ENCODE data around the gene GJB4.

The GJB4 gene

GRCh38 chr1:34780528-34780927, 21.0 kb downstream of the GJB4 start:
- no peak overlapping the region for H3K9ac ChIP-seq (ENCODE audit: low read depth, low read length)
- H3K4me1 ChIP-seq (ENCODE audit: control insufficient read depth, insufficient read depth, low read length) = no peaks in the 10 kb centered on the region
- peak overlapping the region; percentile 75 for H3K4me3 ChIP-seq (ENCODE audit: low read depth, low read length)
- H3K9me3 ChIP-seq (ENCODE audit: control insufficient read depth, insufficient read depth, low read length) = no peaks in the 10 kb centered on the region
- H3K27me3 ChIP-seq (ENCODE audit: control insufficient read depth, insufficient read depth, low read length) = peaks cover 23% of the 10 kb centered on the region
- H3K36me3 ChIP-seq (ENCODE audit: control insufficient read depth, insufficient read depth, low read length) = no peaks in the 10 kb centered on the region

- H3K4me1 ChIP-seq (ENCODE audit: control insufficient read depth, insufficient read depth, low read length) = no peaks in the 10 kb centered on the region
- H3K36me3 ChIP-seq (ENCODE audit: control insufficient read depth, insufficient read depth, low read length) = no peaks in the 10 kb centered on the region
- H3K9ac ChIP-seq (ENCODE audit: low read depth, low read length) = peak within 1 kb of the TSS; percentile 37
- peaks cover 23% of the 10 kb centered on the region for H3K27me3 ChIP-seq (ENCODE audit: control insufficient read depth, insufficient read depth, low read length)
- H3K4me3 ChIP-seq (ENCODE audit: low read depth, low read length) = peak within 1 kb of the TSS; percentile 75
- no peaks in the 10 kb centered on the region for H3K9me3 ChIP-seq (ENCODE audit: control insufficient read depth, insufficient read depth, low read length)
Observed at GRCh38 chr1:34781071-34781843, 21.7 kb downstream of the GJB4 start, which contains the start of gene GJB3. Gene GJB3 (plus strand): TSS chr1:34781214. CDS start chr1:34784763, 3,549 bp downstream.

- no peaks in the 10 kb centered on the region for H3K4me1 ChIP-seq (ENCODE audit: control insufficient read depth, insufficient read depth, low read length)
- no peaks in the 10 kb centered on the region for H3K36me3 ChIP-seq (ENCODE audit: control insufficient read depth, insufficient read depth, low read length)
- H3K9ac ChIP-seq (ENCODE audit: low read depth, low read length) = no peak overlapping the region
- peak overlapping the region; percentile 75 for H3K4me3 ChIP-seq (ENCODE audit: low read depth, low read length)
- H3K9me3 ChIP-seq (ENCODE audit: control insufficient read depth, insufficient read depth, low read length) = no peaks in the 10 kb centered on the region
- peaks cover 23% of the 10 kb centered on the region for H3K27me3 ChIP-seq (ENCODE audit: control insufficient read depth, insufficient read depth, low read length)
Observed at GRCh38 chr1:34781844-34782391, 22.4 kb downstream of the GJB4 start.

- Histone ChIP-seq H3K36me3 (ENCODE audit: control insufficient read depth, insufficient read depth, low read length) (no peaks in the 10 kb centered on the region), H3K4me1 (ENCODE audit: control insufficient read depth, insufficient read depth, low read length) (no peaks in the 10 kb centered on the region), H3K27me3 (ENCODE audit: control insufficient read depth, insufficient read depth, low read length) (peaks cover 23% of the 10 kb centered on the region), H3K4me3 (ENCODE audit: low read depth, low read length) (no peak overlapping the region), H3K9me3 (ENCODE audit: control insufficient read depth, insufficient read depth, low read length) (no peaks in the 10 kb centered on the region), H3K9ac (ENCODE audit: low read depth, low read length) (no peak overlapping the region)
Observed at GRCh38 chr1:34784751-34785221, 25.2 kb downstream of the GJB4 start.

GRCh38 chr1:34785231-34785874, 25.8 kb downstream of the GJB4 start:
- Histone ChIP-seq H3K4me1 (ENCODE audit: control insufficient read depth, insufficient read depth, low read length) (no peaks in the 10 kb centered on the region), H3K4me3 (ENCODE audit: low read depth, low read length) (no peak overlapping the region), H3K9ac (ENCODE audit: low read depth, low read length) (no peak overlapping the region), H3K27me3 (ENCODE audit: control insufficient read depth, insufficient read depth, low read length) (peaks cover 19% of the 10 kb centered on the region), H3K9me3 (ENCODE audit: control insufficient read depth, insufficient read depth, low read length) (no peaks in the 10 kb centered on the region), H3K36me3 (ENCODE audit: control insufficient read depth, insufficient read depth, low read length) (no peaks in the 10 kb centered on the region)

GRCh38 chr1:34785875-34786470, 26.4 kb downstream of the GJB4 start:
- Histone ChIP-seq H3K4me1 (ENCODE audit: control insufficient read depth, insufficient read depth, low read length) (no peaks in the 10 kb centered on the region), H3K27me3 (ENCODE audit: control insufficient read depth, insufficient read depth, low read length) (peaks cover 15% of the 10 kb centered on the region), H3K9me3 (ENCODE audit: control insufficient read depth, insufficient read depth, low read length) (no peaks in the 10 kb centered on the region), H3K36me3 (ENCODE audit: control insufficient read depth, insufficient read depth, low read length) (no peaks in the 10 kb centered on the region), H3K4me3 (ENCODE audit: low read depth, low read length) (no peak overlapping the region), H3K9ac (ENCODE audit: low read depth, low read length) (no peak overlapping the region)

- no peak overlapping the region for H3K4me3 ChIP-seq (ENCODE audit: low read depth, low read length)
- no peak overlapping the region for H3K9ac ChIP-seq (ENCODE audit: low read depth, low read length)
- H3K9me3 ChIP-seq (ENCODE audit: control insufficient read depth, insufficient read depth, low read length) = no peaks in the 10 kb centered on the region
- H3K4me1 ChIP-seq (ENCODE audit: control insufficient read depth, insufficient read depth, low read length) = no peaks in the 10 kb centered on the region
- no peaks in the 10 kb centered on the region for H3K36me3 ChIP-seq (ENCODE audit: control insufficient read depth, insufficient read depth, low read length)
- peaks cover 14% of the 10 kb centered on the region for H3K27me3 ChIP-seq (ENCODE audit: control insufficient read depth, insufficient read depth, low read length)
Observed at GRCh38 chr1:34786521-34787325, 27.2 kb downstream of the GJB4 start.

GRCh38 chr1:34787461-34788420, 28.2 kb downstream of the GJB4 start:
- peaks cover 13% of the 10 kb centered on the region for H3K27me3 ChIP-seq (ENCODE audit: control insufficient read depth, insufficient read depth, low read length)
- no peaks in the 10 kb centered on the region for H3K9me3 ChIP-seq (ENCODE audit: control insufficient read depth, insufficient read depth, low read length)
- H3K4me1 ChIP-seq (ENCODE audit: control insufficient read depth, insufficient read depth, low read length) = no peaks in the 10 kb centered on the region
- no peak overlapping the region for H3K9ac ChIP-seq (ENCODE audit: low read depth, low read length)
- no peak overlapping the region for H3K4me3 ChIP-seq (ENCODE audit: low read depth, low read length)
- H3K36me3 ChIP-seq (ENCODE audit: control insufficient read depth, insufficient read depth, low read length) = no peaks in the 10 kb centered on the region

GRCh38 chr1:34790985-34791384, 31.4 kb downstream of the GJB4 start:
- Histone ChIP-seq H3K4me3 (ENCODE audit: low read depth, low read length) (no peak overlapping the region), H3K9me3 (ENCODE audit: control insufficient read depth, insufficient read depth, low read length) (no peaks in the 10 kb centered on the region), H3K36me3 (ENCODE audit: control insufficient read depth, insufficient read depth, low read length) (no peaks in the 10 kb centered on the region), H3K27me3 (ENCODE audit: control insufficient read depth, insufficient read depth, low read length) (peaks cover 25% of the 10 kb centered on the region), H3K4me1 (ENCODE audit: control insufficient read depth, insufficient read depth, low read length) (no peaks in the 10 kb centered on the region), H3K9ac (ENCODE audit: low read depth, low read length) (no peak overlapping the region)

- no peaks in the 10 kb centered on the region for H3K9me3 ChIP-seq (ENCODE audit: control insufficient read depth, insufficient read depth, low read length)
- no peak overlapping the region for H3K9ac ChIP-seq (ENCODE audit: low read depth, low read length)
- H3K27me3 ChIP-seq (ENCODE audit: control insufficient read depth, insufficient read depth, low read length) = peaks cover 25% of the 10 kb centered on the region
- H3K36me3 ChIP-seq (ENCODE audit: control insufficient read depth, insufficient read depth, low read length) = no peaks in the 10 kb centered on the region
- peaks cover 4% of the 10 kb centered on the region for H3K4me1 ChIP-seq (ENCODE audit: control insufficient read depth, insufficient read depth, low read length)
- peak overlapping the region; percentile 63 for H3K4me3 ChIP-seq (ENCODE audit: low read depth, low read length)
Observed at GRCh38 chr1:34792424-34792823, 32.9 kb downstream of the GJB4 start.
